ENCODE data around the gene ITGAE. TPM values are rescaled to one million over a fixed set of nuclear protein-coding genes. Genes with fewer than 3 reads are reported as not detected.
A peak's percentile ranks its signal among the peaks of the same experiment; 100 is the strongest.

Gene ITGAE
- polyA plus RNA-seq, 3 donors, result 66.6 to 102 (median 78.8) TPM

- H3K27me3 Mint-ChIP-seq (ENCODE audit: low read depth in 3 of 3), result peaks cover 0 to 4% (median 1%) of the 10 kb centered on the region in 3 donors
- DNase-seq, result no peak
- no peak overlapping the region for H3K9ac ChIP-seq (ENCODE audit: insufficient read depth, low read length, poor library complexity, severe bottlenecking)
- H4K20me1 ChIP-seq (ENCODE audit: insufficient read depth, low read length), result no peaks in the 10 kb centered on the region
- 100% methylated on average over 2 of the region's 7 CpGs for WGBS (ENCODE audit: insufficient coverage)
- no peaks in the 10 kb centered on the region for H3K79me2 ChIP-seq (ENCODE audit: insufficient read depth, low read length)
- peak overlapping the region in 2 of 7 donors; percentile 19 to 69 for H3K27ac Mint-ChIP-seq
- intact Hi-C loops (cut with micrococcal nuclease), result no loop called here
- H2AFZ ChIP-seq (ENCODE audit: insufficient read depth, low read depth, low read length, poor library complexity, severe bottlenecking), result no peak overlapping the region
- no peak overlapping the region for H3K27ac ChIP-seq (ENCODE audit: low read depth in 1 of 2, low read length in 2 of 2)
- no peak overlapping the region for H3K4me3 Mint-ChIP-seq
- no peaks in the 10 kb centered on the region for H3K9me3 Mint-ChIP-seq
- no peak overlapping the region for H3K4me2 ChIP-seq (replicated peaks; ENCODE audit: extremely low read depth, low read length, poor library complexity, severe bottlenecking)
- peaks cover 70 to 75% of the 10 kb centered on the region in 2 donors for H3K36me3 Mint-ChIP-seq
- peaks cover 11% of the 10 kb centered on the region for H3K4me1 Mint-ChIP-seq
- H3K36me3 ChIP-seq (replicated peaks in 1 of 2; ENCODE audit: control insufficient read depth in 1 of 2, insufficient read depth in 2 of 2, low read length in 2 of 2), result peaks cover 67 to 74% of the 10 kb centered on the region in 2 donors
- H3K9me3 ChIP-seq (replicated peaks in 1 of 2; ENCODE audit: control insufficient read depth in 1 of 2, insufficient read depth in 1 of 2, low read length in 2 of 2), result no peaks in the 10 kb centered on the region
- no peak for TF ChIP-seq CTCF (IDR thresholded peaks at IDR 0.05)
- H3K4me1 ChIP-seq (ENCODE audit: control insufficient read depth in 1 of 2, insufficient read depth in 2 of 2, low read length in 2 of 2), result peaks cover 10 to 12% of the 10 kb centered on the region in 2 donors
- H3K27me3 ChIP-seq (ENCODE audit: control insufficient read depth in 2 of 2, insufficient read depth in 2 of 2, low read length in 2 of 2), result no peaks in the 10 kb centered on the region
- H3K4me3 ChIP-seq (replicated peaks in 1 of 3; ENCODE audit: low read depth in 2 of 3, low read length in 3 of 3), result no peak overlapping the region
Observed at GRCh38 chr17:3808701-3809100, 7.7 kb upstream of the ITGAE start.

GRCh38 chr17:3805581-3805980, 4.6 kb upstream of the ITGAE start:
- peak overlapping the region in 4 of 7 donors; percentile 41 to 99 (median 80) for H3K27ac Mint-ChIP-seq
- intact Hi-C loops (cut with micrococcal nuclease), result no loop called here

More at GRCh38 chr17:3805581-3805980, 4.6 kb upstream of the ITGAE start:
- H3K9me3 ChIP-seq (replicated peaks in 1 of 2; ENCODE audit: control insufficient read depth in 1 of 2, insufficient read depth in 1 of 2, low read length in 2 of 2), result no peaks in the 10 kb centered on the region
- peak overlapping the region in 1 of 2 donors; percentile 68 for H3K27ac ChIP-seq (ENCODE audit: low read depth in 1 of 2, low read length in 2 of 2)
- no peak overlapping the region for H3K4me2 ChIP-seq (replicated peaks; ENCODE audit: extremely low read depth, low read length, poor library complexity, severe bottlenecking)
- 95% methylated on average over 3 of the region's 5 CpGs for WGBS (ENCODE audit: insufficient coverage)
- no peak overlapping the region for H3K4me3 Mint-ChIP-seq
- no peaks in the 10 kb centered on the region for H3K27me3 ChIP-seq (ENCODE audit: control insufficient read depth in 2 of 2, insufficient read depth in 2 of 2, low read length in 2 of 2)
- peaks cover 0 to 2% (median 0%) of the 10 kb centered on the region in 3 donors for H3K27me3 Mint-ChIP-seq (ENCODE audit: low read depth in 3 of 3)
- TF ChIP-seq CTCF (IDR thresholded peaks at IDR 0.05), result no peak
- H3K79me2 ChIP-seq (ENCODE audit: insufficient read depth, low read length), result no peaks in the 10 kb centered on the region
- peaks cover 41 to 45% of the 10 kb centered on the region in 2 donors for H3K36me3 Mint-ChIP-seq
- no peaks in the 10 kb centered on the region for H3K9me3 Mint-ChIP-seq
- no peak overlapping the region for H3K9ac ChIP-seq (ENCODE audit: insufficient read depth, low read length, poor library complexity, severe bottlenecking)
- no peaks in the 10 kb centered on the region for H4K20me1 ChIP-seq (ENCODE audit: insufficient read depth, low read length)
- H3K4me1 Mint-ChIP-seq, result peaks cover 40% of the 10 kb centered on the region
- H3K36me3 ChIP-seq (replicated peaks in 1 of 2; ENCODE audit: control insufficient read depth in 1 of 2, insufficient read depth in 2 of 2, low read length in 2 of 2), result peaks cover 37 to 43% of the 10 kb centered on the region in 2 donors
- no peak for DNase-seq
- peaks cover 41 to 43% of the 10 kb centered on the region in 2 donors for H3K4me1 ChIP-seq (ENCODE audit: control insufficient read depth in 1 of 2, insufficient read depth in 2 of 2, low read length in 2 of 2)
- H2AFZ ChIP-seq (ENCODE audit: insufficient read depth, low read depth, low read length, poor library complexity, severe bottlenecking), result no peak overlapping the region
- no peak overlapping the region for H3K4me3 ChIP-seq (replicated peaks in 1 of 3; ENCODE audit: low read depth in 2 of 3, low read length in 3 of 3)
